Measurements from ENCODE around the gene AOC3. TPM values are rescaled to one million over a fixed set of nuclear protein-coding genes. Genes with fewer than 3 reads are reported as not detected.

AOC3 gene
- total RNA-seq, 1 experiment from 2014 or later = 2.8 TPM

DNA sequence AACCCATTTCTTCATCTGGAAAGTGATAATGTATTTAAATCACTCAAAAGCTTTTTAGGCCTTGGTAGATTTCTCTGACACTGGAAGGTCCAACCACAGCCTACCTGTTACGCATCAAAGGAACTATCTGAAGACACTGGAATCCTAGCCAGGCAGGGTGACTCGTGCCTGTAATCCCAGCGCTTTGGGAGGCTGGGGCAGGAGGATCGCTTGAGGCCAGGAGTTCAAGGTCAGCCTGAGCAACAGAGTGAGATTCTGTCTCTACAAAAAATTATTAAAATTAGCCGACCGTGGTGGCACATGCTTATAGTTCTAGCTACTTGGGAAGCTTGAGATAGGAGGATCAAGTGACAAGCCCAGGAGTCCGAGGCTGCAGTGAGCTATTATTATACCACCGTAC is 31.2 kb downstream of the AOC3 start:
- H3K56ac ChIP-seq (ENCODE audit: insufficient read length, low read depth, low read length) = no peak overlapping the region
- no peak for DNase-seq
- no CpG with 5 or more reads among the region's 8 CpGs for WGBS (ENCODE audit: extremely low coverage, insufficient read length, low lambda C conversion rate)
- H4K5ac ChIP-seq (ENCODE audit: insufficient read length, low read depth, low read length) = no peak overlapping the region
- H3K27me3 ChIP-seq (ENCODE audit: insufficient read depth, low read length) = no peaks in the 10 kb centered on the region
- H4K20me1 ChIP-seq (ENCODE audit: control insufficient read depth, insufficient read depth, insufficient read length) = no peaks in the 10 kb centered on the region
- no peak overlapping the region for H2BK120ac ChIP-seq (ENCODE audit: low read depth, low read length, poor library complexity, severe bottlenecking)
- no peak overlapping the region for H2BK12ac ChIP-seq (ENCODE audit: insufficient read length, low read depth, low read length)
- no peaks in the 10 kb centered on the region for H3K79me2 ChIP-seq (ENCODE audit: insufficient read depth, low read length)
- H3K18ac ChIP-seq (ENCODE audit: insufficient read length, low read depth, low read length) = no peak overlapping the region
- no peak overlapping the region for H2AK5ac ChIP-seq (ENCODE audit: insufficient read length, low read length)
- Mint-ChIP-seq H3K27me3 (ENCODE audit: low read depth) (peaks cover 43% of the 10 kb centered on the region), H3K4me1 (peaks cover 30% of the 10 kb centered on the region in 2 experiments), H3K9me3 (no peaks in the 10 kb centered on the region), H3K27ac (no peak overlapping the region), H3K4me3 (no peak overlapping the region), H3K36me3 (ENCODE audit: insufficient read depth in 1 of 3, low read depth in 3 of 3) (no peaks in the 10 kb centered on the region; a peak in 1 of 7 replicates)
- H3K9ac ChIP-seq (ENCODE audit: extremely low read depth, insufficient read length, low read length) = no peak overlapping the region
- no peak overlapping the region for H2BK5ac ChIP-seq (ENCODE audit: insufficient read length, low read length)
- no peak overlapping the region for H3K14ac ChIP-seq (ENCODE audit: insufficient read depth, low read length)
- H3K4ac ChIP-seq (ENCODE audit: low read depth, low read length) = no peak overlapping the region
- no peaks in the 10 kb centered on the region for H3K79me1 ChIP-seq (ENCODE audit: insufficient read depth, low read depth, low read length, poor library complexity, severe bottlenecking)
- H3K23me2 ChIP-seq (ENCODE audit: insufficient read length, low read depth, low read length, poor library complexity, severe bottlenecking) = no peaks in the 10 kb centered on the region
- no peak overlapping the region for H3T11ph ChIP-seq (ENCODE audit: low read length)
- no peak overlapping the region for H4K91ac ChIP-seq (ENCODE audit: insufficient read length, low read depth, low read length)
- H3K23ac ChIP-seq (ENCODE audit: insufficient read length, low read depth, low read length) = no peak overlapping the region
- H2AFZ ChIP-seq (ENCODE audit: low read length) = no peak overlapping the region
- no peak overlapping the region for H2BK20ac ChIP-seq (ENCODE audit: low read depth, low read length, poor library complexity, severe bottlenecking)
- H2BK15ac ChIP-seq (ENCODE audit: low read depth, low read length) = no peak overlapping the region
- H3K9me3 ChIP-seq (ENCODE audit: control insufficient read depth, low read depth, low read length) = no peaks in the 10 kb centered on the region
- no peak overlapping the region for H3K4me2 ChIP-seq (ENCODE audit: insufficient read depth, insufficient read length, low read length)
- H4K8ac ChIP-seq (replicated peaks; ENCODE audit: insufficient read length, low read depth, low read length) = no peak overlapping the region
- H3K27ac ChIP-seq (ENCODE audit: insufficient read length, low read depth, low read length) = no peak overlapping the region
- H3K4me1 ChIP-seq (ENCODE audit: insufficient read depth, low read length) = no peaks in the 10 kb centered on the region; the same call in 1 of the 2 replicates
- TF ChIP-seq, protein P1, sequence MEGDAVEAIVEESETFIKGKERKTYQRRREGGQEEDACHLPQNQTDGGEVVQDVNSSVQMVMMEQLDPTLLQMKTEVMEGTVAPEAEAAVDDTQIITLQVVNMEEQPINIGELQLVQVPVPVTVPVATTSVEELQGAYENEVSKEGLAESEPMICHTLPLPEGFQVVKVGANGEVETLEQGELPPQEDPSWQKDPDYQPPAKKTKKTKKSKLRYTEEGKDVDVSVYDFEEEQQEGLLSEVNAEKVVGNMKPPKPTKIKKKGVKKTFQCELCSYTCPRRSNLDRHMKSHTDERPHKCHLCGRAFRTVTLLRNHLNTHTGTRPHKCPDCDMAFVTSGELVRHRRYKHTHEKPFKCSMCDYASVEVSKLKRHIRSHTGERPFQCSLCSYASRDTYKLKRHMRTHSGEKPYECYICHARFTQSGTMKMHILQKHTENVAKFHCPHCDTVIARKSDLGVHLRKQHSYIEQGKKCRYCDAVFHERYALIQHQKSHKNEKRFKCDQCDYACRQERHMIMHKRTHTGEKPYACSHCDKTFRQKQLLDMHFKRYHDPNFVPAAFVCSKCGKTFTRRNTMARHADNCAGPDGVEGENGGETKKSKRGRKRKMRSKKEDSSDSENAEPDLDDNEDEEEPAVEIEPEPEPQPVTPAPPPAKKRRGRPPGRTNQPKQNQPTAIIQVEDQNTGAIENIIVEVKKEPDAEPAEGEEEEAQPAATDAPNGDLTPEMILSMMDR (conservative IDR thresholded peaks at IDR 0.05) = no peak

Data from H9 (cell line).